GM19463 (cell line): ENCODE measurements around the gene SYT17.

Experiments
- ATAC-seq: cut with Tn5 transposase; IDR thresholded peaks from one replicate; pipeline ENCODE4 v1.9.1; 2021; ENCODE audit warnings: mild to moderate bottlenecking, moderate library complexity; ENCODE audit not compliant: unreplicated experiment

The SYT17 gene

DNA sequence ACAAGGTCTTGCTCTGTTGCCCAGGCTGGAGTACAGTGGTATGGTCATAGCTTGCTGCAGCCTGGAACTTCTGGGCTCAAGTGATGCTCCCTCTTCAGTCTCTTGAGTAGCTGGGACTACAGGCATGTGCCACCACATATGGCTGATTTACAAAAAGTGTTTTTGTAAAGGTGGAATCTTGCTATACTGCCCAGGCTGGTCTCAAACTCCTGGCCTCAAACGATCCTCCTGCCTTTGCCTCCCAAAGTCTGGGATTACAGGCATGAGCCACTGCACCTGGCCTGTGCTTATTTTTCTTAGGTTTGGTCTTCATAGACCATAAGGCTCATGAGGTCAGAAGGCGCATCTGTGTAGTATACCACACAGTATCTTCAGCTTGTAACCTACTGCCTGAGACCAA is 122.8 kb downstream of the SYT17 start:
- ATAC-seq: no peak

DNA sequence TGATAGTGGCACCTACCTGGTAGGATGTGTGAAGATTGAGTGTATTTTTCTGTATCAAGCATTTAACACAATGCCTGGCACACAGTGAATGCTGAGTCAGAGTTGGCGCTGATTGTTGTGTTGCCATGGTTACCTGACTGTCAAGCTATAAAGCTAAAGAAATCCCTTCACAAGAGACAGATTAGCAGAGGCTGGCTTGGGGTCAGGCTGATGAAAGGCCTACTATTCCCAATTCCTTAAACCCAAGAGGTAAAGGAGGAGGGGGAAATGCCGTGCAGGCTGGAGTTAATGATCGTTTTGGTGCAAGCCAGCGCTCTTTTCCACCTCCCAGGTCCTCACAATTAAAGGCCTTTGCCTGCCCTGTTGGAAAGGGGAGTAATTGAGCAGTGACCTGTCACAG is 123.4 kb downstream of the SYT17 start:
- no peak for ATAC-seq

DNA sequence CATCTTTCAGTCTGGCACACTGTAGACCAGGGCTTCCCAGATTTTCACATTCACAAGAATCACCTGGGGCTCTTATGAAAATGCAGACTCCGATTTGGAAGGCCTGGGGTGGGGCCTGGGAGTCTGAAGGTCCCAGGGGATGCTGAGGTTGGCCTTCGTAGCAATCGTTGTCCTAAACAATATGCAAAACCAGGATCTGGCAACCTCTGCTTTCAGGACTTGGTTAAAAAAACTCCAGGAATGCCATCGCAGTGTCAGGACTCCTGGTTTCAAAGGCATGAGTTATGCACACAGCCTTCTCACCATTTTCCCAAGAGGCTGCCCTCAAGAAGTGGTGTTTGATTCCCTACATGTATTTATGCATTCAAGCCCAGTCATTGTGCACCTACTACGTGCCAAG is 124.1 kb downstream of the SYT17 start:
- no peak for ATAC-seq

DNA sequence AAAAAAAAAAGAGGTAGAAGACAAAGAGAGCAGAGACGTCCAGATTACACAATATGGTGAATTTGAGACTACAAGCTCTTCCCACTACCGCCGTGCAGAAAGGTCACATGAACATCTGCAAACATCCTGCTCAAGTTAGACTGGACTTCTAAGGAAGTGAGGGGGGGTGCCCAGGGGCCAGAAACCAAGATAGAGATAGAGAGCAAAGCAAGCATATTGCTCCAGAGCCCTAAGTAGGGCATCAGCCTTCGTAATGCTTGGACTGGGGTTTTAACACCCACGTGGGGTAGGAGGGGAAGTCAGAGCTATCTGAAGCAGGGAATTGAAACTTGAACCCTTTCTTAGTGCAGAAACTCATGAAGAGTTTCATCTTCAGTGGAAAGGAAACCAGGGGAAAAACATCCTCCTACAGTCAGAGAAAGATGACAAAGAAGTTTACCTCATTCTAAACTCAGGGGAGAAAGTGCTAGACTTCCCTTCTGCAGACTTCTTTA is 126.2 kb downstream of the SYT17 start:
- peak; percentile 90 for ATAC-seq

DNA sequence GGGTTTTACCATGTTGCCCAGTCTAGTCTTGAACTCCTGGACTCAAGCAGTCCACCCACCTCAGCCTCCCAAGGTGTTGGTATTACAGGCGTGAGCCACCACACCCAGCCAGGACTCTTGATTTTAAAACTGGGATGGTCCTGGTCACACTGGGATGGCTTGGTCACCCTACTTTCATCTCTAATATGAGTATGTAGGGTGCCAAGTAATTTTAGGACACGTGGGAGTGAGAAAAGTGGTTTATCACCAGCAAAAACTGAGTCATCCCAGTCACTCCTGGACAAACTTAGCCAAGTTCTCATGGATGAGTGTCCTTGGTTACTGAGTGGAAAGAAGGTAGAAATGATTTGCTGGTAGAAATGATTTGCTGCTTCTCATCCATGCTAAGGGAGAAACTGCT is 127.4 kb downstream of the SYT17 start:
- ATAC-seq: no peak

DNA sequence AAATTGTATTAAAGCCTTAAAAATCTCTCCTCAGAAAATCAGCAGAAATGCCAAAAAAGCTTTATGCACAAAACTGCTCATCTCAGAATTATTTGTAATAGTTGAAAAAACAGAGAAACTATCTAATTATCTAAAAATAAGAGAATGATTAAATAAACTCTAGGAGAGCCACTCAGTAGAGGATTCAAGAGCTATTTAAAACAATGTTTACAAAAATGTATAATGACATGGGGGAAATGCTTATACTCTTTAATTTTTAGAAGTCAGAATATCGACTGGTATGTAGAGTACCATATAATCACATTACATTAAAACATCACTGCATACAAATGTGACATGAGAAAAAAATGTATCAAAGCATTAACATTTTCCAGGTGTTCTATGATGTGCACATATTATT is 129.4 kb downstream of the SYT17 start:
- ATAC-seq: no peak

DNA sequence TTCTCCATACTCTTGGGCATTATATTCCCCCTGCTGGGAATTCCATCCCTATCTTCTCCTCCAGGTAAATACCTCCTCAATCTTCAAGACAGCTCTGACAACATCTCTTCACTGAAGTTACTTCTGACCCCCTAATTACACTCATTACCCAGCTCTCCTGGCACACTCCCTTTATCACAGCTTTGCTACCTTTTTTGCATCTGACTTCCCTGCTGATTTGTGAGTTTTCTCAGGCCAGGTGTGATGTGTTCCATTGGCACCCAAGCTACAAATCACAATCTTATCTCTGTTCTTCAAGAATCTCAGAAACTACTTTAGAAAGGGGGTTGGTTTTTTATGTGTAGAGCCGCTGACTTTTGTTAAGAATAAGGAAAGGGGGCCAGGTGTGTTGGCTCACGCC is 131.5 kb downstream of the SYT17 start:
- no peak for ATAC-seq

DNA sequence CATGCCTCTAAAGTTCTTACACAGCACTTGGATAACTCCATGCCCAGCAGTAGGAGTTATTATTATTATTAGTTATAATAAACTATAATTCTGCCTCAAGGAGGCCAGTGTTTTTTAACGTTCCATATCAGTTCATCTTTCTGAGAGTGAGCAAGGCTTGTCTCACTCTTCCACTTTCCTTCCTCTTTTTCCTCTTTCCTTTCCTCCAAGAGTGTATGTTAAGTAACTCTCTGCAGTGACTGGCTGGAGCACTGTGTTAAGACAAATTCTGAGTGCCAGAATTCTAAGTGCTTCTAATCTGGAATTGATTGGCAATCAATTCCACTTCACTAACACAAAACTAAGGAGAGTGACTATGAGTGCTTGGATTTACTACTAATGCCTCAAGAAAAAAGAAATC is 133.9 kb downstream of the SYT17 start:
- ATAC-seq: no peak

DNA sequence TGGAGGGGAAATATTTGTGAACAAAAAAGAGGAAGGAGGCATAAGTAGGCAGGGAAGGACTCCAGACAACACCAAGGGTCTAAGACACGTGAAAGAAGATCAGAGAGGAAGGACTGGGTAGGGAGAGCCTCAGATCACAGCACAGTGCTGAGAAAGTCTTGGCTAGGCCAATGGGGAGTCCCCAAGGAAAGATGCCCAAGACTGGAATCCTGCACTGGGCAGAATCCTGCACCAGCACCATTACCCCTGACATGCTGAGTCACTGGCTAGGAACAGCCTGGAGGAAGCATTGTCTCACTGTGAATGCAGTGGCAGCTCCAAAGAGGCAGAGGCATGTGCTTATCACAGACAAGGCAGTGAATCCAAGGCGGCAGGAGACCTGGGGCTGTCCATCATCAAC is 136.7 kb downstream of the SYT17 start:
- ATAC-seq: no peak

DNA sequence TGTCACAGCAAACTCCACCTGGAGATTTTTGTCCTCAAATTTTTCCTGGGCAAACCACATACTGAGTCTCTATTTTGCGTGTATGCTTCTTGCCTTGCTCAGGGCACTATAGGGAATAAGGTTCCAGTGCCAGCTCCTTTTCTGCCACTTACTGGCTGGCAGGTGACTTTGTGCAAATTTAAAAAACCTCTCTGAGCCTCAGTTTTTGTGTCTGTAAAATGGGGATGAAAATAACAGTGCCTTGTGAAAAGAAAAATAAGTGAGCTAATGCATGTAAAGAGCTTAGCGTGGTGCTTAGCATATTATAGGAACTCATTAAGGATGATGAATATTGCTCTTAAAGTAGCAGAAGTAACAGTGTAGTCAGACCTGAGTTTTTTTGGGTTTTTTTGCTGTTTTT is 137.4 kb downstream of the SYT17 start:
- no peak for ATAC-seq

DNA sequence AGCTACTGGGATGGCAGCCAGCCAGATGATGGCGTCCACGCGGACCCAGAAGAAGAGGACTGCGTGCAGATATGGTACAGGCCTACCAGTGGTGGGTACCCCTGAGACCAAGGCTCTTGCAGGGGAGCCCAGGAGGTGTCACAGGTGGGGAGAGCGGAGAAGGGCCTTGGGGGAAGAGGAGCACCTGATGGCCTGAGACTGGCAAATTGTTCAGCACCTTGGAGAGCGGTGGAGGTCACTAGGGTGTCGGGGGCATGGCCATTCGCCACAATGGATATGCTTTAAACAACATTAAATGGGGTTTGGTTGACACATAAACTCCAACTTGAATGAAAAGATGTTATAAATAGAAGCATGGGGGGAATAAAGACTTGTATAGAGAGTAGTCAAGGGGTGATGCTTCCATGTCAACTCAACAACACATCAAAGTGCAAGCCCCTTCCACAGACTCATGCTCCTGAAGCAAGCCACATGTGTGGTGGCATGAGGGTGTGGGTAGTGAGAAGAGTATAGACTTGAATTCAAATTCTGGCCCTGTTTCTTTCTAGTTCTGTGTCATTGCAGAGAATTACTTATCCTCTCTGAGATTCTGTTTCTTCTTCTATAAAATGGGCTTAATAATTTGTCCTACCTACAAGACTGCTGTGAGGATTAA is 139.7 kb downstream of the SYT17 start:
- ATAC-seq: no peak

DNA sequence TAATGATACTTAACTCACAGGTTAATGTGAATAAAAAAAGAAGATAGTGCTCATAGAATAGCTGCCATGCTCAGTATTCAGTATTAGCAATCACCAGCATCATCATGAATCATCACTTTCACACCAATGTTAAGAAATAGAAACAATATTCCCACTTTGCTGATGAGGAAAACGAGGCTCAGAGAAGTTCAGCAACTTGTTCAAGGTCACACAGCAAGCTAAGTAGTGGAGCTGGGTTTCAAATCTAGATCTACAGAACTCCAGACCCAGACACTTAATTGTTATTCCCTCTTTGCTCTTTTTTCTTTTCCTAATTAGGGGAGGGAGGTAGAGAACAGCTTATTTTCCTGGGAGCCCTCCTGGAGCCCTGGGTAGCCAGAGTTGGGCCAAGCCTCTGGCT is 140.4 kb downstream of the SYT17 start:
- ATAC-seq: no peak

DNA sequence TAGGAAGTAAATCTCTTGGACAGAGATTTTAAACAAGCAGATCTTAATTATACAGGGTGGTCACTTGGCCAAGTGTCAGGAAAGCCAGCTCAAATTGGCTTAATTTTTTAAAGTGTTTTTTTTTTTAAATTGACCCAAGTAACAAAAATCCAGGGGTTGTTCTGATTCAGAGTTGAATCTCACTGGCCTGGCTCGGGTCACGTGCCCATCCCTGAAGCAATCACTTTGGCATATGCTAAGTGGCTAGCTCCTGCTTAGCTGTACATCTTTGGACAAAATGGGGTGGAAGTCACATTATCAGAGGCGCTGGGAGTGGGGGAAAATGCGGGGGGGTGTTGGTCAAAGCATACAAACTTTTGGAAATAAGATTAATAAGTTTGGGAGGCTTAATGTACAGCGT is 141.1 kb downstream of the SYT17 start:
- no peak for ATAC-seq

DNA sequence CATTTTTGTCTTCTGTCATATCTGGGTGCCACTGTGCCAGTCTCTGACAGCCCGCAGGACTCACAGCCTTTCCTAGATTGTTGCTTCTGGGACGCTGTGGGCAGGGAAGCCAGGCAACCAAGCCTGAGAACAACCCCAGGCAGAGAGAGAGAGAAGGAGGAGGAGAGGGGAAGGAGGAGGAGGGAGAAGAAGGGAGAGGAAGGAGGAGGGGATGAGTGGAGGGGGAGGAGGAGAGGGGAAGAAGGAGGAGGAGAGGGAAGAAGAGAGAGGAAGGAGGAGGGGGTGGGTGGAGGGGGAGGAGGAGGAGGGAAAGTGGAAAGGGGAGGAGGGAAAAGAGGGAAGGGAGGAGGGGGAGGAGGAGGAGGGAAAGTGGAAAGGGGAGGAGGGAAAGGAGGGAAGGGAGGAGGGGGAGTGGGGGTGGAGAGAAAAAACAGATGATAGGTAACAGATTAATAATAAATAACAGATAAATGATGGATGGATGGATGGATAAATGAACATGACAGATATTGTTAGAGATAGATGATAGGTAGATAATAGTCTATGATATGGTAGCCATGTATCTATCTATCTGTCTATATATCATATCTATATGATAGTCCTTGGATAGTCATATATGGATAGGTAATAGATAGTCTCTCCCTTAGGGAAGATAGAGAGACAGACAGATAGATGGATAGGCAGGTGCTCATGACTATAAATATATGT is 146.8 kb downstream of the SYT17 start:
- ATAC-seq: no peak

DNA sequence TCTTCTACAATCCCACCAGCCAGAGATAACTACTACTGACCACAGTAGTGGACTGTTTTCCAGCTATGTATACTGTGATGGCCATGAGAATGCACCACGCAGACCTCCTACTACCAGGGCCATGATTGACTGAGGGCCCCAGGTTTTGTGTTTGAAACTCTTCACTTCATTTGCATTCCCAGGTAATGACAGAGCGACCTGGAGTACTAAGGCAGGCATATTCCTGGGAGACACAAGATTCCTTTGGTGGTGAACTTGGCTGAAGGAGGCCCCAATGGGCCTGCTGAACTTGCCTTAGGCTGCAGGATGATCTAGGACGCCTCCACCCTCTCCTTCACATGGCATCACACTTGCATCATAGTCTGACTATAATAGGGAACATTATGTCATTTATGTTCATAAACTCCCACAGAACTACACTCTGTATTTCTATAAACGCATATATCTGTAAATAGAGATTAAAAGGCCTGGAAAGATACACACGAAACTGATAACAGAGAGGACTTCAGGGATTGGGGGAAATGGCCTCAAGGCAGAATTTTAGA is 147.9 kb downstream of the SYT17 start:
- no peak for ATAC-seq

DNA sequence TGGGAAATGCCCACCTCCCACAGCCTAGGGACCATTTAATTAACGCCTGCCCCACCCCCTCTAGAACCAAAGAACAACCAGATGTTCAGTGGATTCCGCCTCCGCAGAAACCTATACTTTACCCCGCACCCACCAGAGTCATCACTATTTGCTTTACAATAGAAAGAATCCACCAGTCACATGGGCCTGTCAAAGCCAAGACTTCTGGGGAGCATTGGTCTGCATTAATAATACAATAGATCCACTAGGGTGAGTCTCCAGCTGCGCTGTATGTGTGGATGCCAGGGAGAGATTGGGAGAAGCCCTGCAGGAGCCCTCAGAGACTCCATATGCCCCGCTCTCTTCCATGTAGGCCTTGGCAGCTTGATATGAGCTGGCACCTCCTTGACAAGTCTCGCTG is 148.8 kb downstream of the SYT17 start:
- no peak for ATAC-seq
